Kidney epithelial cell (primary cell): ENCODE data around the gene ANKRD39. TPM values are rescaled to one million over a fixed set of nuclear protein-coding genes. Genes with fewer than 3 reads are reported as not detected.

Experiments
- DNase-seq: peaks from one replicate; pipeline ENCODE4 v3.0.0-alpha.2; 2010; ENCODE audit warnings: low read depth
- H3K27me3 ChIP-seq: 2 replicates; pipeline ENCODE4 v1.6.0; 2011; ENCODE audit warnings: low read length; ENCODE audit not compliant: control insufficient read depth, insufficient read depth
- H3K36me3 ChIP-seq: 2 replicates; pipeline ENCODE4 v1.5.1; 2011; ENCODE audit warnings: low read length; ENCODE audit not compliant: control insufficient read depth, insufficient read depth
- H3K4me3 ChIP-seq: 2 replicates; pipeline ENCODE4 v1.5.1; 2011; ENCODE audit warnings: low read depth, mild to moderate bottlenecking, control low read depth, low read length
- total RNA-seq: library from RNA; depleted of rRNA; stranded (reverse); fragments of >200 nt; gene quantifications from 2 replicates; pipeline ENCODE4 v1.2.3, GENCODE V29; 2015
- TF ChIP-seq, protein P1 (sequence below): IDR thresholded peaks from 2 replicates; pipeline ENCODE4 v1.5.1; 2011; ENCODE audit warnings: mild to moderate bottlenecking, moderate library complexity, low read length, control low read depth, inconsistent platforms; ENCODE audit not compliant: insufficient read depth, poor library complexity, severe bottlenecking

Gene ANKRD39
- total RNA-seq, 1 donor from 2014 or later: 27.3 TPM

DNA sequence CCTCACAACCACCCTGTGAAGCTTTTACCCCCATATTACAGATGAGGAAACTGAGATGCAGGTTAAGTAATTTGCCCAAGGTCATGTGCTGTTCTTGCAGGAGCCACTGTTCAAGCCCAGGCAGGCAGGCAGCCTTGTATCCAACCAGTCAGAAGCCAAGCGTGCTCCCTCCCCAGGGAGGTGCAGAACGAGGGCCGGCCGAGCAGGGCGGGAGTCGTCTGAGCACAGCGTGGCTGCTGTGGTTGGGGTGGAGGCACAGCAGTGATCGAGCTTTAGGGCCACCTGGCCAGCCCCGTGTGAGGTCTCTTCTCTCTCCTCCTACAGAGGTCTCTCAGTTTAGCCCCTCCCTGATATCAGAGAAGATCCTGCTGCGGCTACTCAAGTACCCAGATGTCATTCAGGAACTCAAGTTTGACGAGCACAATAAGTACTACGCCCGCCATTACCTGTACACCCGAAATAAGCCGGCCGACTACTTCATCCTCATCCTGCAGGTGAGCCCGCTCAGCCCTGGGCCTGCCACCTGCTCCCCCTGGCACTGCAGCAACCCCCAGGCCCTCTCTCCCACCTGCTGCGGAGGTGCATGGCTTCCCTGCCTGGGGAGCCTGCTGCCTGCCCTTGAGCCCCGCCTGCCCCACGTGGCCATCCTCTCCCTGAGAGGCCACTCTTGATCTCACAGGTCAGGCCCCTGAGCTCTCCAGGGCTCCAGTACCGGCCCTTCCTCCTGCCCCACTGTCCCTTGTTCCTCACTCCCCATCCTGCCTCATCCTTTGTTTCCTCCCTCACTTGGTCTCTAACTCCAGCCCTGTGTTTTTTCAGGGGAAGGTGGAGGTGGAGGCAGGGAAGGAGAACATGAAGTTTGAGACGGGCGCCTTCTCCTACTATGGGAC lies 58.8 kb downstream of the ANKRD39 start:
- Histone ChIP-seq H3K36me3 (no peaks in the 10 kb centered on the region), H3K4me3 (no peak overlapping the region), H3K27me3 (no peaks in the 10 kb centered on the region)
- no peak for DNase-seq
- TF ChIP-seq, protein P1, sequence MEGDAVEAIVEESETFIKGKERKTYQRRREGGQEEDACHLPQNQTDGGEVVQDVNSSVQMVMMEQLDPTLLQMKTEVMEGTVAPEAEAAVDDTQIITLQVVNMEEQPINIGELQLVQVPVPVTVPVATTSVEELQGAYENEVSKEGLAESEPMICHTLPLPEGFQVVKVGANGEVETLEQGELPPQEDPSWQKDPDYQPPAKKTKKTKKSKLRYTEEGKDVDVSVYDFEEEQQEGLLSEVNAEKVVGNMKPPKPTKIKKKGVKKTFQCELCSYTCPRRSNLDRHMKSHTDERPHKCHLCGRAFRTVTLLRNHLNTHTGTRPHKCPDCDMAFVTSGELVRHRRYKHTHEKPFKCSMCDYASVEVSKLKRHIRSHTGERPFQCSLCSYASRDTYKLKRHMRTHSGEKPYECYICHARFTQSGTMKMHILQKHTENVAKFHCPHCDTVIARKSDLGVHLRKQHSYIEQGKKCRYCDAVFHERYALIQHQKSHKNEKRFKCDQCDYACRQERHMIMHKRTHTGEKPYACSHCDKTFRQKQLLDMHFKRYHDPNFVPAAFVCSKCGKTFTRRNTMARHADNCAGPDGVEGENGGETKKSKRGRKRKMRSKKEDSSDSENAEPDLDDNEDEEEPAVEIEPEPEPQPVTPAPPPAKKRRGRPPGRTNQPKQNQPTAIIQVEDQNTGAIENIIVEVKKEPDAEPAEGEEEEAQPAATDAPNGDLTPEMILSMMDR: no peak

Other genes with a start within 250 kb of the ANKRD39 start
- 33.2 and 33.3 TPM in 2 replicates for gene KANSL3, start 219.7 kb downstream of the ANKRD39 start, total RNA-seq
- gene FER1L5, start 215.3 kb downstream of the ANKRD39 start, total RNA-seq: 0.07 TPM in 1 of 2 replicates, not detected in the other
- 14.2 and 15.7 TPM in 2 replicates for gene LMAN2L, start 118.0 kb downstream of the ANKRD39 start, total RNA-seq
- 7.9 and 8.2 TPM in 2 replicates for gene CNNM4, start 97.1 kb downstream of the ANKRD39 start, total RNA-seq
- gene CNNM3, start 41.7 kb downstream of the ANKRD39 start, total RNA-seq: 9.2 and 11.1 TPM in 2 replicates
- 0.41 and 2.1 TPM in 2 replicates for gene ANKRD23, start 14.0 kb downstream of the ANKRD39 start, total RNA-seq
- 62.4 and 67.8 TPM in 2 replicates for gene SEMA4C, start 12.1 kb upstream of the ANKRD39 start, total RNA-seq
- gene FAM178B, start 128.6 kb upstream of the ANKRD39 start, total RNA-seq: 0.25 TPM in 1 of 2 replicates, not detected in the other
- 19.5 and 22.4 TPM in 2 replicates for gene FAHD2B, start 236.9 kb upstream of the ANKRD39 start, total RNA-seq